Putamen (tissue), 1 donor: ENCODE data around the gene CYLD.

Experiments used
- DNase-seq: peaks from one replicate; pipeline ENCODE4 v3.0.0-alpha.2; 2016; ENCODE audit warnings: low spot score

Gene CYLD

GRCh38 chr16:50846511-50846910 is 104.6 kb downstream of the CYLD start:
- DNase-seq = no peak

GRCh38 chr16:50847166-50847565 is 105.3 kb downstream of the CYLD start:
- no peak for DNase-seq

- no peak for DNase-seq
Observed at GRCh38 chr16:50848755-50849514, 107.0 kb downstream of the CYLD start.
